Ovary (tissue), 9 donors: ENCODE measurements around the gene RCOR2. TPM values are rescaled to one million over a fixed set of nuclear protein-coding genes. Genes with fewer than 3 reads are reported as not detected.
A peak's percentile ranks its signal among the peaks of the same experiment; 100 is the strongest.

Experiments used
- DNase-seq, 5 donors: peaks; one replicate each; pipeline ENCODE4 v3.0.0-alpha.2; 2019 to 2020
- H3K27ac ChIP-seq, 2 donors: fragments of 200-600 bp; one replicate each; pipeline versions ENCODE4 v1.5.1 to v1.8.0; 2019 to 2022
- H3K27me3 ChIP-seq: fragments of 200-600 bp; one replicate; pipeline ENCODE4 v1.8.0; 2022
- H3K36me3 ChIP-seq: fragments of 200-600 bp; sonication (generic); one replicate; pipeline ENCODE4 v1.5.1; 2019
- H3K4me1 ChIP-seq: one replicate; pipeline ENCODE4 v1.8.1; 2013; ENCODE audit warnings: mild to moderate bottlenecking, moderate library complexity; ENCODE audit not compliant: insufficient read depth
- H3K4me3 ChIP-seq: fragments of 200-600 bp; sonication (generic); one replicate; pipeline ENCODE4 v1.5.1; 2017
- H3K9me3 ChIP-seq, 2 donors: fragments of 200-600 bp in 1 of 2; sonication (generic) in 1 of 2; one replicate each; pipeline versions ENCODE4 v1.5.1 to v1.8.1; 2013 to 2019; ENCODE audit warnings: mild to moderate bottlenecking in 1 of 2, moderate library complexity in 1 of 2
- EP300 ChIP-seq: sonication (generic); formaldehyde crosslinking; IDR thresholded peaks from one replicate; pipeline ENCODE4 v1.6.1; 2017; ENCODE audit warnings: antibody characterized with exemption
- POLR2A ChIP-seq: fragments of 450-650 bp; IDR thresholded peaks from one replicate; pipeline ENCODE4 v1.6.1; 2017; ENCODE audit warnings: antibody characterized with exemption, mild to moderate bottlenecking, moderate library complexity
- WGBS, 3 donors: extraction: QIAGEN DNeasy Blood & Tissue Kit in 1 of 3; methylation state at CpG; one replicate each; pipeline versions ENCODE4 v1.1.5 to v1.1.7; 2013 to 2017; 5-methylcytosine and 5-hydroxymethylcytosine counted together
- intact Hi-C, 4 donors: fragments of 100-400 bp; cut with DNase I; formaldehyde crosslinking; loops; one replicate each; pipeline versions ENCODE4 v1.11.0 to v1.15.1; 2022 to 2023
- polyA plus RNA-seq, 2 donors: library from polyadenylated mRNA; stranded (reverse); fragments of 200-250 nt in 1 of 2; fragments of 350-450 nt in 1 of 2; fragmentation: Illumina TruSeq in 1 of 2; extraction: RNeasy Lipid Tissue Mini Kit (QIAGEN cat#74804) in 1 of 2; gene quantifications; one replicate each; pipeline ENCODE4 v1.2.3, GENCODE V29; 2013 to 2014
- total RNA-seq, 7 donors: library from RNA; depleted of rRNA in 2 of 7; stranded (reverse); fragments of >200 nt in 2 of 7; fragmentation: NEBNext Ultra II Directional in 3 of 7; extraction: Animal tissue kit (Norgen Biotek cat#: 25700) in 3 of 7; gene quantifications; one replicate each; pipeline versions ENCODE4 v1.1.0 to v1.2.4, GENCODE V29; 2016 to 2023
- TF ChIP-seq, protein P1 (sequence below), 3 donors: fragments of 450-650 bp in 2 of 3; fragments of 200-600 bp in 1 of 3; IDR thresholded peaks; one replicate each; pipeline versions ENCODE4 v1.5.1 to v1.8.0; 2016 to 2022; ENCODE audit warnings: antibody characterized with exemption in 3 of 3, mild to moderate bottlenecking in 1 of 3
- donor health status: DM: no; HTN: no; CAD: no; lungs with moderate emphysema.
- donor health status: DM: no; HTN: no; CAD: no.
- donor health status: Bipolar disorder and iron deficiency.
- donor health status: DM: yes; HTN: yes; CAD: no.
- donor health status: DM: no; HTN: no; CAD: no.
- donor health status: DM: yes; HTN: yes; CAD: no.

Gene RCOR2
- total and polyA plus RNA-seq, 9 donors, result 0.12 to 7.9 (median 2.2) TPM

DNA sequence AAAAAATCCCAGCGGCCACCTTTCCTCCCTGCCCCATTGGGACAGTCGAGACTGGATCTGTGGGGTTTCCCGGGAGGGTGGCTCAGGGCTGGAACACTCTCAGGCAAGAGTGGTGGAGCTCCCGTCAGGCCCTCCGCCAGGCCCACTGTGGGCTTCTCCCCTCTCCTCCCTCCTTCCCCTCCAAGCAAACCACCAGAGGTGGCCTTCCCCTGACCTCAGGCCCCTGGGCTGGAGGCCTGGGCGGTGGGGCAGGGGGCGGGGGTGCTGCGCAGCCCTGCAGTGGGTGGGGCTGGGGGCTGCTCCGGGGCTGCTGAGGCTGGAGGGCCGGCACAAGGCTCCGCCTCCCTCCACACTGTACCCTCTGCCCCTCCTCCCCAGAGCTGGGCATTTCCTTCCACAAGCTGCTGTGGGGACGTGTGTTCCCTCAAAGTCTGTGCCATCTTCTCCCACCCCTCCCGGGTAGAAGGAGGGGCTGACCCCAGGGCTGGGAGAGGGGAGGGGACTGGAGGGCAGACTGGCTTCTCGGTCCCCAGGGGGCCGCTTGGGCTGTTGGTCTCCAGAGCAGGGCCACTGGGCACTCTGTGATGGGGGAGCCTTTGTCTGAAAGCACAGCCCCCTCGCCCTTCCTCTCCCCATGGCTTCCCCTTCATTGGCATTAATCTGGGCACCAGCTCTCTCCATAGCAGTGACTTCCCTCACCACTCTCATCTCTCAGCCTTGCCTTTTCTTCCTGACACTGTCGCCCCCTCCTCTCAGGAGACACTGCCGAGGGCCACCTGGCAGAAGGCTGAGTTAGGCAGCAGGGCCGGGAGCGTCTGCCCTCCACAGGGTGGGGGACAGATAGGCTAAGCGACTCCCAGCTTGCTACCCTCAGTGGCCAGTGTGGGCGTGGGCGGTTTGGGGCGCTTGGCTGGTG, 7.1 kb downstream of the RCOR2 start:
- TF ChIP-seq POLR2A (no peak), EP300 (no peak)
- TF ChIP-seq, protein P1, sequence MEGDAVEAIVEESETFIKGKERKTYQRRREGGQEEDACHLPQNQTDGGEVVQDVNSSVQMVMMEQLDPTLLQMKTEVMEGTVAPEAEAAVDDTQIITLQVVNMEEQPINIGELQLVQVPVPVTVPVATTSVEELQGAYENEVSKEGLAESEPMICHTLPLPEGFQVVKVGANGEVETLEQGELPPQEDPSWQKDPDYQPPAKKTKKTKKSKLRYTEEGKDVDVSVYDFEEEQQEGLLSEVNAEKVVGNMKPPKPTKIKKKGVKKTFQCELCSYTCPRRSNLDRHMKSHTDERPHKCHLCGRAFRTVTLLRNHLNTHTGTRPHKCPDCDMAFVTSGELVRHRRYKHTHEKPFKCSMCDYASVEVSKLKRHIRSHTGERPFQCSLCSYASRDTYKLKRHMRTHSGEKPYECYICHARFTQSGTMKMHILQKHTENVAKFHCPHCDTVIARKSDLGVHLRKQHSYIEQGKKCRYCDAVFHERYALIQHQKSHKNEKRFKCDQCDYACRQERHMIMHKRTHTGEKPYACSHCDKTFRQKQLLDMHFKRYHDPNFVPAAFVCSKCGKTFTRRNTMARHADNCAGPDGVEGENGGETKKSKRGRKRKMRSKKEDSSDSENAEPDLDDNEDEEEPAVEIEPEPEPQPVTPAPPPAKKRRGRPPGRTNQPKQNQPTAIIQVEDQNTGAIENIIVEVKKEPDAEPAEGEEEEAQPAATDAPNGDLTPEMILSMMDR (IDR thresholded peaks at IDR 0.05), result no peak
- peak overlapping the region; percentile 20 to 34 for H3K27ac ChIP-seq
- 60 to 73% (median 65%) methylated on average over 24 of the region's 24 CpGs for WGBS, 3 donors
- H3K4me1 ChIP-seq, result peaks cover 9% of the 10 kb centered on the region
- no peaks in the 10 kb centered on the region for H3K36me3 ChIP-seq
- DNase-seq, result no peak
- no peak overlapping the region for H3K4me3 ChIP-seq
- intact Hi-C loops, result loop anchor here in 1 of 4 donors (5.0 kb wide), 1 partner anchor 38 kb away; no protein-coding TSS in a partner anchor
- H3K9me3 ChIP-seq, result no peaks in the 10 kb centered on the region
- H3K27me3 ChIP-seq, result no peaks in the 10 kb centered on the region

DNA sequence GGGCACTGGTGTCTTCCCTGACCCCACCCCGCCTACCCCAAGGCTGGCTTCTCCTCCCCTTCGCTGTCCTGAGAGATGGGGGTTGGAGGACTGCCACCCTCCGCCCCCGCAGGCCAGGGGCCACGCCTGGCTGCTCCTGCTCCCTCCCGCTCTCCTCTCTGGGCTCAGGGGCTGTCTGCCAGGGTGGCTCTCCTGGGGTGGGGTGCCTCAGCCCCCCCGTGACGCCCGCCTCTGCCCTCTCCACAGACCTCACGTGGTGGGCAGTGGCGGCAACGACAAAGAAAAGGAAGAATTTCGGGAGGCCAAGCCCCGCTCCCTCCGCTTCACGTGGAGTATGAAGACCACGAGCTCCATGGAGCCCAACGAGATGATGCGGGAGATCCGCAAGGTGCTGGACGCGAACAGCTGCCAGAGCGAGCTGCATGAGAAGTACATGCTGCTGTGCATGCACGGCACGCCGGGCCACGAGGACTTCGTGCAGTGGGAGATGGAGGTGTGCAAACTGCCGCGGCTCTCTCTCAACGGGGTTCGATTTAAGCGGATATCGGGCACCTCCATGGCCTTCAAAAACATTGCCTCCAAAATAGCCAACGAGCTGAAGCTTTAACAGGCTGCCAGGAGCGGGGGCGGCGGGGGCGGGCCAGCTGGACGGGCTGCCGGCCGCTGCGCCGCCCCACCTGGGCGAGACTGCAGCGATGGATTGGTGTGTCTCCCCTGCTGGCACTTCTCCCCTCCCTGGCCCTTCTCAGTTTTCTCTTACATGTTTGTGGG, 8.1 kb downstream of the RCOR2 start:
- peak; percentile 60 to 82 (median 78) for DNase-seq
- peaks cover 9% of the 10 kb centered on the region for H3K4me1 ChIP-seq
- WGBS, 3 donors, result 36 to 51% (median 42%) methylated on average over 45 to 46 of the region's 46 CpGs
- intact Hi-C loops, result loop anchor here in 1 of 4 donors (5.0 kb wide), 1 partner anchor 37 kb away; no protein-coding TSS in a partner anchor
- TF ChIP-seq, protein P1 (IDR thresholded peaks at IDR 0.05), result no peak
- TF ChIP-seq POLR2A (no peak), EP300 (no peak)
- no peaks in the 10 kb centered on the region for H3K27me3 ChIP-seq
- H3K36me3 ChIP-seq, result no peaks in the 10 kb centered on the region
- H3K27ac ChIP-seq, result peak overlapping the region in 1 of 2 donors; percentile 34
- H3K9me3 ChIP-seq, result no peaks in the 10 kb centered on the region
- no peak overlapping the region for H3K4me3 ChIP-seq

DNA sequence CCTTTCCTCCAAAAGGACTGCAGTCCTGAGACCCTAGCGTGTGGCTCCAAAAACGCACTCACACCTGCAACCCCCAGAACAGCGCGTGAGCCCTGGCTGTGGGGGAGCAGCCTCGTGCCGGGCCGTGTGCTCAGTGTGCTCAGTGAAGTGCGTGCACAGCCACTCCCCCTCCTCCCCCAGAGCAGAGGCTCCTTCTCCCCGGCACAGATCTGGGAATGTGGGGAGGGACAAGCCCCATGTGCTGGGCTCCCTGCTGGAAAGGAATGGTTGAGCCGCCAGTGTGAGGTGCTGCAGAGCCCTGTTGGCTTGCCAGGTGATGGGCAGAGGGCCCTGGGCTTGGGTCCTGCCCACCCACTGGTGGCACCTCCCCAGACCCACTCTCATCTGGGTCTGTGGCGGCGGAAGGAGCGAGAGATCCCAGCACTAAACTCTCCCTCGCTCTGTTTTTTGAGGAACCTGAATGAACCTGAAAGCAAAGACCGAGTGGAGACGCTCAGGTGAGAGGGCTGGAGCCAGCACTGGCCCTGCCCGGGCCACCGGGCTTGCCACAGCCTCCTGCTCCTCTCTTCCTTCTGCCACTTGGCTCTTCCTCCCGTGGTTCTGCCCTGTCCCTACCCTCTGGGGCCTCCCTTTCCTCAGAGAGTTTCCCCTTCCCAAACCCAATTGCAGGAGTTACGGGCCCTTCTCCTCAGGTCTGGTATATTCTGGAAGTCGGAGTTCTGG, 9.0 kb downstream of the RCOR2 start:
- peak overlapping the region in 1 of 2 donors; percentile 34 for H3K27ac ChIP-seq

More for the DNA sequence above, 9.0 kb downstream of the RCOR2 start:
- H3K9me3 ChIP-seq, result no peaks in the 10 kb centered on the region
- H3K27me3 ChIP-seq, result no peaks in the 10 kb centered on the region
- TF ChIP-seq, protein P1 (IDR thresholded peaks at IDR 0.05), result no peak
- TF ChIP-seq POLR2A (no peak), EP300 (no peak)
- intact Hi-C loops, result loop anchor here in 1 of 4 donors (5.0 kb wide), 1 partner anchor 36 kb away; no protein-coding TSS in a partner anchor
- no peak overlapping the region for H3K4me3 ChIP-seq
- DNase-seq, result peak in 2 of 5 donors; percentile 40 to 64
- 67 to 84% (median 68%) methylated on average over 13 to 21 of the region's 21 CpGs for WGBS, 3 donors
- peaks cover 9% of the 10 kb centered on the region for H3K4me1 ChIP-seq
- H3K36me3 ChIP-seq, result no peaks in the 10 kb centered on the region
